Superior temporal gyrus (tissue), 1 donor: ENCODE results near the gene MID1IP1.

Source experiments
- DNase-seq: peaks from one replicate; pipeline ENCODE4 v3.0.0-alpha.2; 2016; ENCODE audit errors: extremely low spot score

Gene MID1IP1

GRCh38 chrX:38800981-38801845, at the start of gene MID1IP1:
Gene MID1IP1, plus strand, starts transcription at chrX:38801459. Its CDS starts 3,488 bp downstream, at chrX:38804947.
- peak; percentile 90 for DNase-seq

- peak; percentile 72 for DNase-seq
Observed at GRCh38 chrX:38754102-38754790, 47.0 kb upstream of the MID1IP1 start.

GRCh38 chrX:38754818-38755718, 46.2 kb upstream of the MID1IP1 start:
- no peak for DNase-seq

DNA sequence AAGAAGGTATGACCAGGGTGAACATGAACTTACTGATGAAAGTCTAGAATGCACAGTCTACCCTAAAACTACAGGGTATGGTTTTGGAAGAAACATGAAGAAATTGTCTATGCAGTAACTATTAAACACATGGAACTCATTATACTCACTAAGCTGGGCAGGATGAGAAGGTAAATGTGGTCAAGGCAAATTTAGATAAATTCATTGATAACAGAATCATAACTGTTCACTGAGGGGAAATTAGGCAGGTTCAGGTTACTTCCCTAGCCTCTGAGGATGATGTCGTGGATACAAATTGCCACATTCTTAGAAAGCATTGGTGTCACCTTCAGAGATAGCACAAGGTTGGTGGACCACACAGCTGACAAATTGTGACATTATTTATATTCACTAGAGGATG, 40.4 kb upstream of the MID1IP1 start:
- DNase-seq: no peak

DNA sequence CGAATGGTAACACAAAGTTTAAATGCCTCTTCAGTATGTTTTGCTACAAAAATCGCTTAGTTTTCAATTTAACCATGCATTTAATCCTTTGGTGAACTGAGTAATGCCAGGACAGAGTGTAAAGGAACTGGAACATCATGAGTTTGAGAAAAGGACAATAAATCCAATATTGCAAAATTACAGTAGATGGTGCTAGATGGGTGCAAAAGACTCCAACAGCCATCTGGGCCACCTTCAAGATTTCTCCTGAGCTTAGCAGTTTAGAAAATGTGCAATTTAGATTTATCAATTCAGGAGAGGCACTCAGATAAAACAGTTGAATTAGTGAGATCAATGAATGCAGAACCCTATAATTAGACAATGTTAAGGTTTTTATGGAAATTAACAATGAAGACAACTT, 33.2 kb upstream of the MID1IP1 start:
- peak; percentile 27 for DNase-seq

- DNase-seq: no peak
Observed at GRCh38 chrX:38770152-38770551, 31.1 kb upstream of the MID1IP1 start.

GRCh38 chrX:38774249-38774648, 27.0 kb upstream of the MID1IP1 start:
- no peak for DNase-seq

GRCh38 chrX:38796946-38797345, 4.3 kb upstream of the MID1IP1 start:
- no peak for DNase-seq

DNA sequence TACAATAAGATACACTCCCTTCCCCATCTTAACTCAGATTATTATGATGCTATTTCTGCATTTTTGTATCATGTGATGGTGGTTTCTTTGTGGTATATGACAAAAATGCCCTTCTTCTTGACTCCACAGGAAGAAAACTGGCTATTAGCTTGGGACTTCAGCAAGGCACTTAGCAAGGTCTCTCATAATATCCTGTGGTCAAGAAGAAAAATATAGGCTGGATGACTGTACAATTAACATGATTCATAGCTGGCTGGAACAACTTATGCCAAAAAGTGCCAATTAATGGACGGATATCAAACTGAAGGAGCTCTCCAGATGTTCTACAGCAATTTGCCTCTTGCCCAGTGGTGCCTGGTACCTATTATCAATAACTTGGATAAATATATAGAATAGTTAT, 2.3 kb upstream of the MID1IP1 start:
- no peak for DNase-seq

DNA sequence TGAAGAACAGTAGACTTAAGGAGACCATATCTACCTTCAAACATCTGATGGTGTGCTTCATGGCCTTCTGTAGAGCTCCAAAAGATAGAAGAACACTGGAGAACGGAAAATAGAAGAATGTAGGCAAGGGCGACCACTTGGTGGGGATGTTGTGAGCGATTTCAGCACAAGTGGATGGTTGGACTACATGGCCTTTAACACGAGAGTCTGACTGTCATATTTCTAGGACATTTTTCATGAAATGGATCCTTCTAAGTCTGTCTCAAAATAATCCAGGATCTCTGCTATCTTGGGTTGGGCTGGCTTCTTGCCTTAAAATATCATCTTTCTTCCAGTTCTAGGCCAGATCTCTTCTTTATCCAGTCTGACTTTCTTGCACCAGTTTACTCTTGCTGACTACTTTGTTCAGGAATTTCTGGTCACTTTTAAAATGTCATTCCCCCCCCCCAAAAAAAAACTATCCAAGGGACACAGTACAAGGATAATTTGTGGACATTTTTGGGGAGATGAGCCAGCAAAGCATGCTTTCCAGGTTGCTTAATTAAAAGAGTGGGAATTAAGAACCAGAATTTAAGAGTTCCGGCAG, 1.2 kb upstream of the MID1IP1 start:
- peak; percentile 51 for DNase-seq

GRCh38 chrX:38803243-38803587, 2.0 kb downstream of the MID1IP1 start:
- DNase-seq: peak; percentile 51

GRCh38 chrX:38803588-38804431, 2.6 kb downstream of the MID1IP1 start:
- peak; percentile 72 for DNase-seq

GRCh38 chrX:38804432-38804681, 3.1 kb downstream of the MID1IP1 start:
- no peak for DNase-seq

- peak; percentile 13 for DNase-seq
Observed at GRCh38 chrX:38804682-38805431, 3.6 kb downstream of the MID1IP1 start.

DNA sequence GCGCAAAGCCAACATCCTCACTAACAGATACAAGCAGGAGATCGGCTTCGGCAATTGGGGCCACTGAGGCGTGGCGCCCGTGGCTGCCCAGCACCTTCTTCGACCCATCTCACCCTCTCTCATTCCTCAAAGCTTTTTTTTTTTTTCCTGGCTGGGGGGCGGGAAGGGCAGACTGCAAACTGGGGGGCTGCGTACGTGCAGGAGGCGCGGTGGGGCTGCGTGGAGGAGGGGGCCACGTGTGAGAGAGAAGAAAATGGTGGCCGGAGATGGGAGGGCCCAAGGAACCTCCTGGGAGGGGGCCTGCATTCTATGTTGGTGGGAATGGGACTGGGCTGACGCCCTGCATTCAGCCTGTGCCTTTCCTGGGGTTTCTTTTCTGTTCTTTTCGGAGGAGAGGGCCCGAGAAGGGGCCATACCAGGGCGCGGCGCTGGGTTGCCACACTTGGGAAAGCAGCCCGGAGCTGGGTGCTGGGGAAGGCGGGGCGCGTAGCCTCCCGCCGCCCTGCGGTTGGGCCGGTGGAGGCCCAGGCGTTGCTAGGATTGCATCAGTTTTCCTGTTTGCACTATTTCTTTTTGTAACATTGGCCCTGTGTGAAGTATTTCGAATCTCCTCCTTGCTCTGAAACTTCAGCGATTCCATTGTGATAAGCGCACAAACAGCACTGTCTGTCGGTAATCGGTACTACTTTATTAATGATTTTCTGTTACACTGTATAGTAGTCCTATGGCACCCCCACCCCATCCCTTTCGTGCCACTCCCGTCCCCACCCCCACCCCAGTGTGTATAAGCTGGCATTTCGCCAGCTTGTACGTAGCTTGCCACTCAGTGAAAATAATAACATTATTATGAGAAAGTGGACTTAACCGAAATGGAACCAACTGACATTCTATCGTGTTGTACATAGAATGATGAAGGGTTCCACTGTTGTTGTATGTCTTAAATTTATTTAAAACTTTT, 4.5 kb downstream of the MID1IP1 start:
- DNase-seq: peak; percentile 63

DNA sequence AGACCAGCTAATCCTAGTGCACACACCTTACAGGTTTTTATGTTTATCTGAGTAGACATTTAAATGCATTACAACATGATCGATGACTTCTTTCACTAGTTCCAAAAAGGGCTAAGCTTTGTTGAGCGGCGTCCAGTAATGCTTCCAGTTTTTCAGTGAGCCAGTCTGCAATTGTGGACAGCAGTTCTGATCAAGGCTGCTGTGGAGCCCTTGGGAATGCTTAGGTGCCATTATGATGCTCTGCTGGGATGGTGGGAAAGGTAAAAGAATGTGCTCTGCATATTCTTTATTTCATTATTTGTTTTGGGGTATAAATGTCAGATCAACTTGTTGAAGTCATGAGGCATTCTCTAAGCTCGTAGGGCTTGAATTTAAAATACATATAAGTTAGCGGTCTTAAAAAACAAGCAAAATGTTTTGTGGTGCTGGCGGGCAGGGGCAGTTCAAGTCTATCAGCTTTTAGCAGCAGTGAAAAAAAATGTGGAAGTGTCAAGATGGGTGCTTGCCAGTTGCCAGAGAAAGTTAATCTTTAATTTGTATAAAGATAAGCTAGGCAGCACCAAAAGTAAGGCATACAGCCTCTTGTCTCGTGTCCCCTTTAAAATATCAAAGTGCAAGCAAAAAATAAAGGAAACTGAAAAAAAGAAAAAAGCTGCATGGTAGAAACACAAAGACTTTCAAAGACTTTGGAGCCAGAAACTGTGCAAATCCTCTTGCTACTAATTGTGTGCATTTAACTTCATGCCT, 5.8 kb downstream of the MID1IP1 start:
- peak; percentile 23 for DNase-seq

DNA sequence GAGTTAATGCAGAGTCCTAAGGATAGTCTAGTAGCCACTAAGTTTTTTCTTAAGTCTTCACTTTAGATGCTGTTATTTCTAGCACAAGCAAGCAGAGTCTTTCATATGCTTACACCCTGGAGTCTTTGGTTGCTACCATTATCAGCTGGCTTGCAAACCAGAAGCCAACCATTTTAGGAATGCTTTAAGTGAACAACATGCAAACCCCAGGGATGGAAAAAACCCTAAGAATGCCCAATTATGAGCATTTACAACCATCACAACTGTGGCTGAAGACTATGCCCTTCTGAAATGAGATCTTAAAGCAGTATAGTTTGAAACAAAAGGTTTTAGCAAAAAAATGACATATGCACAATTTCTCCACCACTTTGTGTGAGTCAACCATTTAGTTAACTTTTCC, 6.6 kb downstream of the MID1IP1 start:
- DNase-seq: peak; percentile 25

- DNase-seq: no peak
Observed at GRCh38 chrX:38811515-38812243, 10.4 kb downstream of the MID1IP1 start.
